ENCODE results near the gene ZNF3. TPM values are rescaled to one million over a fixed set of nuclear protein-coding genes. Genes with fewer than 3 reads are reported as not detected.

Gene ZNF3
- total RNA-seq, 1 donor from 2014 or later, result 12.9 TPM

DNA sequence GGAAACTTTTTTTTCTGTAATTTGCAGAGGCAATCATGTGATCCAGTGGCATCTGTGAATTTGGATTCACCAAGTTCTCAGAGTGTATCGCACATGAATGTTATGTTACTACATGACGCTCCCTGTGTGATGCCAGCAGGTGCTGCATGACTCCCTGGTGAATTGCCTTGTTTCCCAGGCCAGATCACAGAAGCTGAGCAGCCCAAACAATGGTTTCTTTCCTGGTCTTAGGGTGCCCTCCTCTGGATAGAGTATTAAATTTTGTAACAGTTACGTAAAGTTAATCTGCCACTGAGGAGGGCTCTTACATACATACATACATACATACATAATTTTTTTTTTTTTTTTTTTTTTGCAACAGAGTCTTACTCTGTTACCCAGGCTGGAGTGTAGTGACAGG lies 28.3 kb downstream of the ZNF3 start:
- Histone ChIP-seq H3K4me1 (peaks cover 31% of the 10 kb centered on the region), H3K4me3 (no peak overlapping the region), H3K27ac (replicated peaks) (no peak overlapping the region), H3K27me3 (ENCODE audit: low read depth) (no peaks in the 10 kb centered on the region), H3K9me3 (replicated peaks) (no peaks in the 10 kb centered on the region), H3K36me3 (peaks cover 20% of the 10 kb centered on the region)
- TF ChIP-seq, protein P1, sequence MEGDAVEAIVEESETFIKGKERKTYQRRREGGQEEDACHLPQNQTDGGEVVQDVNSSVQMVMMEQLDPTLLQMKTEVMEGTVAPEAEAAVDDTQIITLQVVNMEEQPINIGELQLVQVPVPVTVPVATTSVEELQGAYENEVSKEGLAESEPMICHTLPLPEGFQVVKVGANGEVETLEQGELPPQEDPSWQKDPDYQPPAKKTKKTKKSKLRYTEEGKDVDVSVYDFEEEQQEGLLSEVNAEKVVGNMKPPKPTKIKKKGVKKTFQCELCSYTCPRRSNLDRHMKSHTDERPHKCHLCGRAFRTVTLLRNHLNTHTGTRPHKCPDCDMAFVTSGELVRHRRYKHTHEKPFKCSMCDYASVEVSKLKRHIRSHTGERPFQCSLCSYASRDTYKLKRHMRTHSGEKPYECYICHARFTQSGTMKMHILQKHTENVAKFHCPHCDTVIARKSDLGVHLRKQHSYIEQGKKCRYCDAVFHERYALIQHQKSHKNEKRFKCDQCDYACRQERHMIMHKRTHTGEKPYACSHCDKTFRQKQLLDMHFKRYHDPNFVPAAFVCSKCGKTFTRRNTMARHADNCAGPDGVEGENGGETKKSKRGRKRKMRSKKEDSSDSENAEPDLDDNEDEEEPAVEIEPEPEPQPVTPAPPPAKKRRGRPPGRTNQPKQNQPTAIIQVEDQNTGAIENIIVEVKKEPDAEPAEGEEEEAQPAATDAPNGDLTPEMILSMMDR (IDR thresholded peaks at IDR 0.05; ENCODE audit: borderline replicate concordance), result peak; percentile 23
- intact Hi-C loops (cut with micrococcal nuclease), result no loop called here
- no peak for DNase-seq

DNA sequence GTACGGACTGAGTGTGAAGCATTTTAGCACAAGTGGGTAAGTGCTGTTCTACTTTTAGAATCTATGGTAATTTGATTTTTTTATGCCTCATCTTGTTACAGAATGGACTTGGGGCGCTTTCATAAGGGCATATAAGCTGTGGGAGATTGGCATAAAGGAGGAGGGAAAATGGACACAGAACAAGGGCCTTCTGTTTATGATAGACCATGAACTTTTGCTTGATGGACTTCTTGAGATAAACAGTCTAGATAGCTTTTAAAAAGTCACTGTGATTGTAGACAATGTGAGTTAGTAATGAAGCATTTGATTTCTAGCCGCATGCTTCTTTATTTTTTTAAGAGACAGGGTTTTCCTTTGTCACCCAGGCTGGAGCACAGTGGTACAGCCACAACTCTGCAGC lies 29.9 kb downstream of the ZNF3 start:
- DNase-seq, result no peak
- Histone ChIP-seq H3K9me3 (replicated peaks) (no peaks in the 10 kb centered on the region), H3K27ac (replicated peaks) (no peak overlapping the region), H3K27me3 (ENCODE audit: low read depth) (no peaks in the 10 kb centered on the region), H3K4me1 (peaks cover 31% of the 10 kb centered on the region), H3K36me3 (peaks cover 5% of the 10 kb centered on the region), H3K4me3 (no peak overlapping the region)
- intact Hi-C loops (cut with micrococcal nuclease), result no loop called here
- TF ChIP-seq, protein P1 (IDR thresholded peaks at IDR 0.05; ENCODE audit: borderline replicate concordance), result no peak

DNA sequence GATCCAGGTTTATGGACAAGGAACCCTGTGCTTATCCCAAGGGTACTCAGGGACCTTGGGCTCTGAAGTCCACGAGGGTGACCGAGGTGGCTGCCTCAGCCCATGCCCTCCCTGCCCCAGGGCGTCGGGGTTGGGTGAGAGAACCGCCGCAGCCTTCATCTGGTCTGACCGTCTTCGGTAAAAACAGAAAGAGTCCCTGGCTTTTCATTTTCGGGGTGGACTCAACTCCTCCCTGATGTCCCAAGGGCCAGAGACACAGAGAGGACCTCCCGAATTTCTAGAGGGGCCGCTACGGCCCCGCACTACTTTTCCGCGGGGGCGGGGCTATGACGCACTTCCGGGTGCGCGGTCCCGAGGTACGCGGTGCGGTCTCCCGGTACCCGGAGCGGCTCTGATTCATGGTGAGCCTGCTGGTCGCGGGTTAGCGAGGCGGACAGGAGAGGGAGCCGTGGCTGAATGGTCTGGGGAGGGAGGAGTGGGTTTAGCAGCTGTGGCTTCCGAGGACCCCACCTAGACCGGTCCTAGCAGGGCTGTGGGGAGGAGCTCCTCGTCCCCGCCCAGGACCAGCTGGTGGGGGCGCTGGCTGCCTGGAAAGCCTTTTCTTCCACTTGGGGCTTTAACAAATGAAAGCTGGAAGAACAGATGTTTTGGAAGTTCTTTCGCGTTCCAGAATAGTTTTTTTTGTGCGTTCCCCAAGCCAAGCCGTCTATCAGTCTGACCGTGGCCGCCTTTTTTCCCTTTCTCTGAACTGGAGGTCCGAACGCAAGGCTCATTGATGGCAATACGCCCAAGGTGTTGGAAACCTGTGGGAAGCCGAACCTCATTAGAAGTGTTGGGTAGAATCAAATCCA lies 31.9 kb downstream of the ZNF3 start, which contains the start of gene ZSCAN21:
Gene ZSCAN21, plus strand, starts transcription at position 334 of the 851 bp plus-strand sequence. CDS start 7,233 bp downstream, outside the sequence.
- intact Hi-C loops (cut with micrococcal nuclease), result no loop called here
- TF ChIP-seq, protein P1 (IDR thresholded peaks at IDR 0.05; ENCODE audit: borderline replicate concordance), result peak; percentile 26
- peaks cover 31% of the 10 kb centered on the region for H3K4me1 ChIP-seq
- peak within 1 kb of the TSS; percentile 95 for H3K27ac ChIP-seq (replicated peaks)
- peaks cover 5% of the 10 kb centered on the region for H3K36me3 ChIP-seq
- H3K9me3 ChIP-seq (replicated peaks), result no peaks in the 10 kb centered on the region
- H3K4me3 ChIP-seq, result peak within 1 kb of the TSS; percentile 82
- peak; percentile 87 for DNase-seq
- no peaks in the 10 kb centered on the region for H3K27me3 ChIP-seq (ENCODE audit: low read depth)

DNA sequence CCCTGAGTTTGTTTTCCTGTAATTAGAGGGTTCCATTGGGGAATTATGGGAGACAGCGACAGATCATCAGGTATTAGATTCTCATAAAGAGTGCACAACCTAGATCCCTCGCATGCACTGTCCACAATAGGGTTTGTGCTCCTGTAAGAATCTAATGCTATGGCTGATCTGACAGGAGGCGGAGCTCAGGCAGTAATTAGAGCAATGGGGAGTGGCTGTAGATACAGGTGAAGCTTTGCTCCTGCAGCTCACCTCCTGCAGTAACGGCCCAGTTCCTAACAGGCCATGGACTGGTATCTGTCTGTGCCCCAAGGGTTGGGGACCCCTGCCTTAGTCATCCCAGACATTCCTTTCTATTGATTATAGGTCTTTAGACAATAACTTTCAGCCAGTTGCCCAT lies 32.8 kb downstream of the ZNF3 start:
- Histone ChIP-seq H3K36me3 (peaks cover 5% of the 10 kb centered on the region), H3K4me3 (no peak overlapping the region), H3K27ac (replicated peaks) (no peak overlapping the region), H3K4me1 (peaks cover 29% of the 10 kb centered on the region), H3K27me3 (ENCODE audit: low read depth) (no peaks in the 10 kb centered on the region), H3K9me3 (replicated peaks) (no peaks in the 10 kb centered on the region)
- intact Hi-C loops (cut with micrococcal nuclease), result no loop called here
- TF ChIP-seq, protein P1 (IDR thresholded peaks at IDR 0.05; ENCODE audit: borderline replicate concordance), result no peak
- DNase-seq, result no peak

DNA sequence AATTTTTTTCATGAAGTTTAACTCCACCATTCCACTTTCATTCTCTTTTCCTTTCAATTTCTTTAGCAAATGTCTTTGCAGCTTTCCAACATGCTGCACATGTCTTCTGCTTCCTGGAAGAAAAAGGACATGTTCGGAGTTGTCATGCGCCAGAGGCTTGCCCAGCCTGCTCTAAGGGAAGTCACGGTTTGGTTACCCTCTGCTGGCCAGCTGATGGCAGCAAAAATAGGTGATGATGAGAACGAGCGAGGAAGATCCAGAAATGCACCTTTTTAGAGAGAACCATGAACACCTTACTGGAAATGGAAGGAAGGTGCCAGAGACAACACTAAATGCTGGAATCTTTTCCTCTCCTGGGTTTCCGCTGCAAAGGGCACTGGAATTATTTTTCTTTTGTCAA lies 36.8 kb downstream of the ZNF3 start:
- intact Hi-C loops (cut with micrococcal nuclease), result no loop called here
- TF ChIP-seq, protein P1 (IDR thresholded peaks at IDR 0.05; ENCODE audit: borderline replicate concordance), result no peak
- DNase-seq, result no peak

More for the DNA sequence above, 36.8 kb downstream of the ZNF3 start:
- Histone ChIP-seq H3K27ac (replicated peaks) (no peak overlapping the region), H3K4me3 (no peak overlapping the region), H3K27me3 (ENCODE audit: low read depth) (no peaks in the 10 kb centered on the region), H3K9me3 (replicated peaks) (no peaks in the 10 kb centered on the region), H3K36me3 (no peaks in the 10 kb centered on the region), H3K4me1 (peaks cover 1% of the 10 kb centered on the region)
